ENCODE results near the gene DENND5B.

DENND5B gene

GRCh38 chr12:31368666-31369361, 222.1 kb downstream of the DENND5B start:
- DNase-seq = no peak

GRCh38 chr12:31366104-31366621, 224.8 kb downstream of the DENND5B start:
- no peak for DNase-seq

- no peak for DNase-seq
Observed at GRCh38 chr12:31363831-31364230, 227.1 kb downstream of the DENND5B start.

GRCh38 chr12:31363416-31363809, 227.5 kb downstream of the DENND5B start:
- DNase-seq = no peak

GRCh38 chr12:31362759-31363415, 228.0 kb downstream of the DENND5B start:
- no peak for DNase-seq

GRCh38 chr12:31362115-31362758, 228.7 kb downstream of the DENND5B start:
- peak; percentile 70 for DNase-seq

GRCh38 chr12:31361730-31362114, 229.2 kb downstream of the DENND5B start:
- no peak for DNase-seq

- no peak for DNase-seq
Observed at GRCh38 chr12:31355747-31356107, 235.2 kb downstream of the DENND5B start.

- DNase-seq = peak; percentile 49
Observed at GRCh38 chr12:31353750-31354708, 236.9 kb downstream of the DENND5B start.

GRCh38 chr12:31346267-31346666, 244.7 kb downstream of the DENND5B start:
- no peak for DNase-seq

- DNase-seq = no peak
Observed at GRCh38 chr12:31343139-31343538, 247.8 kb downstream of the DENND5B start.

GRCh38 chr12:31342286-31342685, 248.7 kb downstream of the DENND5B start:
- DNase-seq = no peak

GRCh38 chr12:31339831-31340622, 250.9 kb downstream of the DENND5B start:
- no peak for DNase-seq

GRCh38 chr12:31337952-31338351, 253.0 kb downstream of the DENND5B start:
- no peak for DNase-seq
